Measurements from ENCODE around the gene SIGLEC10.

- TF ChIP-seq, protein P1, sequence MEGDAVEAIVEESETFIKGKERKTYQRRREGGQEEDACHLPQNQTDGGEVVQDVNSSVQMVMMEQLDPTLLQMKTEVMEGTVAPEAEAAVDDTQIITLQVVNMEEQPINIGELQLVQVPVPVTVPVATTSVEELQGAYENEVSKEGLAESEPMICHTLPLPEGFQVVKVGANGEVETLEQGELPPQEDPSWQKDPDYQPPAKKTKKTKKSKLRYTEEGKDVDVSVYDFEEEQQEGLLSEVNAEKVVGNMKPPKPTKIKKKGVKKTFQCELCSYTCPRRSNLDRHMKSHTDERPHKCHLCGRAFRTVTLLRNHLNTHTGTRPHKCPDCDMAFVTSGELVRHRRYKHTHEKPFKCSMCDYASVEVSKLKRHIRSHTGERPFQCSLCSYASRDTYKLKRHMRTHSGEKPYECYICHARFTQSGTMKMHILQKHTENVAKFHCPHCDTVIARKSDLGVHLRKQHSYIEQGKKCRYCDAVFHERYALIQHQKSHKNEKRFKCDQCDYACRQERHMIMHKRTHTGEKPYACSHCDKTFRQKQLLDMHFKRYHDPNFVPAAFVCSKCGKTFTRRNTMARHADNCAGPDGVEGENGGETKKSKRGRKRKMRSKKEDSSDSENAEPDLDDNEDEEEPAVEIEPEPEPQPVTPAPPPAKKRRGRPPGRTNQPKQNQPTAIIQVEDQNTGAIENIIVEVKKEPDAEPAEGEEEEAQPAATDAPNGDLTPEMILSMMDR (IDR thresholded peaks at IDR 0.05) = no peak
- TF ChIP-seq POLR2A (IDR thresholded peaks at IDR 0.05) (no peak), EP300 (IDR thresholded peaks at IDR 0.05) (peak in 1 of 4 donors; percentile 16), POLR2AphosphoS5 (IDR thresholded peaks at IDR 0.05) (no peak)
Observed at GRCh38 chr19:51431124-51431523, 13.7 kb upstream of the SIGLEC10 start.

Data from sigmoid colon (tissue), 4 donors.